Tibial artery (tissue), 4 donors: ENCODE measurements around the gene HES1.

ENCODE experiments used
- DNase-seq, 2 donors: peaks; one replicate each; pipeline ENCODE4 v3.0.0-alpha.2; 2019
- H3K27ac ChIP-seq, 2 donors: fragments of 200-600 bp; sonication (generic) in 1 of 2; 1 replicate in 1 of 2; 2 replicates in 1 of 2; pipeline ENCODE4 v1.5.1; 2018 to 2019; ENCODE audit warnings: mild to moderate bottlenecking in 1 of 2
- H3K27me3 ChIP-seq, 2 donors: fragments of 200-600 bp; sonication (generic) in 1 of 2; one replicate each; pipeline versions ENCODE4 v1.5.1 to v1.6.0; 2016 to 2019
- H3K36me3 ChIP-seq, 3 donors: fragments of 200-600 bp; sonication (generic) in 2 of 3; one replicate each; pipeline ENCODE4 v1.5.1; 2016 to 2019; ENCODE audit warnings: mild to moderate bottlenecking in 2 of 3
- H3K4me1 ChIP-seq, 4 donors: fragments of 200-600 bp; sonication (generic) in 2 of 4; 1 replicate in 3 of 4; 2 replicates in 1 of 4; pipeline ENCODE4 v1.5.1; 2016 to 2019
- H3K4me3 ChIP-seq, 2 donors: fragments of 200-600 bp; sonication (generic) in 1 of 2; 1 replicate in 1 of 2; 2 replicates in 1 of 2; pipeline ENCODE4 v1.5.1; 2018 to 2019; ENCODE audit warnings: mild to moderate bottlenecking in 2 of 2
- H3K9me3 ChIP-seq, 3 donors: fragments of 200-600 bp; sonication (generic) in 1 of 3; one replicate each; pipeline ENCODE4 v1.5.1; 2016 to 2019
- intact Hi-C: fragments of 100-400 bp; cut with DNase I; formaldehyde crosslinking; loops from one replicate; pipeline ENCODE4 v1.15.0; 2023; ENCODE audit warnings: low total_unique reads
- TF ChIP-seq, protein P1 (sequence below), 2 experiments: fragments of 200-600 bp in 1 of 2; fragments of 450-650 bp in 1 of 2; IDR thresholded peaks; one replicate each; pipeline ENCODE4 v1.5.1; 2017 to 2019; ENCODE audit warnings: antibody characterized with exemption in 2 of 2, mild to moderate bottlenecking in 1 of 2, moderate library complexity in 1 of 2

Gene HES1

DNA sequence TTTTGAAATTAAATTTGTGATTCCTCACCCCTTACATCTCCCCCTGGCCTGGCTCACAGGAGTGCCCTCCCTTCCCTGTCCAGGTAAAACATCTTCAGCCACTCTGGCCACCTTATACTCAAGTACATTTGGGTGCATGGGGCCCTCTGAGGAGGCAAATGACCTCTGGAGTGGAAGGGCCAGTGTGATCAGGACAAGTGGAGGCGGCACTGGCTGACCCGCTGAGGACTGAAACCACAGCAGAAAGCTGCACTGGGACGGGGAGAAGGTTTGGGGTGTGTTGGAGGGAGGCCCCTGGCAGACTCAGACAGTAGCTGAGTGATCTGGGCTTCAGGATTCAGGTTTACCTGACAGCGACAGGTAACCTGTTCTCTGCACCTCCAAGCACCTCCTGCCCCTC is 24.2 kb downstream of the HES1 start:
- no peaks in the 10 kb centered on the region for H3K36me3 ChIP-seq
- no peak overlapping the region for H3K27ac ChIP-seq
- peaks cover 0 to 53% of the 10 kb centered on the region in 2 donors for H3K27me3 ChIP-seq
- no peak overlapping the region for H3K4me3 ChIP-seq
- no peak for DNase-seq
- TF ChIP-seq, protein P1, sequence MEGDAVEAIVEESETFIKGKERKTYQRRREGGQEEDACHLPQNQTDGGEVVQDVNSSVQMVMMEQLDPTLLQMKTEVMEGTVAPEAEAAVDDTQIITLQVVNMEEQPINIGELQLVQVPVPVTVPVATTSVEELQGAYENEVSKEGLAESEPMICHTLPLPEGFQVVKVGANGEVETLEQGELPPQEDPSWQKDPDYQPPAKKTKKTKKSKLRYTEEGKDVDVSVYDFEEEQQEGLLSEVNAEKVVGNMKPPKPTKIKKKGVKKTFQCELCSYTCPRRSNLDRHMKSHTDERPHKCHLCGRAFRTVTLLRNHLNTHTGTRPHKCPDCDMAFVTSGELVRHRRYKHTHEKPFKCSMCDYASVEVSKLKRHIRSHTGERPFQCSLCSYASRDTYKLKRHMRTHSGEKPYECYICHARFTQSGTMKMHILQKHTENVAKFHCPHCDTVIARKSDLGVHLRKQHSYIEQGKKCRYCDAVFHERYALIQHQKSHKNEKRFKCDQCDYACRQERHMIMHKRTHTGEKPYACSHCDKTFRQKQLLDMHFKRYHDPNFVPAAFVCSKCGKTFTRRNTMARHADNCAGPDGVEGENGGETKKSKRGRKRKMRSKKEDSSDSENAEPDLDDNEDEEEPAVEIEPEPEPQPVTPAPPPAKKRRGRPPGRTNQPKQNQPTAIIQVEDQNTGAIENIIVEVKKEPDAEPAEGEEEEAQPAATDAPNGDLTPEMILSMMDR (IDR thresholded peaks at IDR 0.05) = no peak
- intact Hi-C loops = no loop called here
- no peaks in the 10 kb centered on the region for H3K9me3 ChIP-seq
- peaks cover 0 to 13% (median 0%) of the 10 kb centered on the region in 4 donors for H3K4me1 ChIP-seq

DNA sequence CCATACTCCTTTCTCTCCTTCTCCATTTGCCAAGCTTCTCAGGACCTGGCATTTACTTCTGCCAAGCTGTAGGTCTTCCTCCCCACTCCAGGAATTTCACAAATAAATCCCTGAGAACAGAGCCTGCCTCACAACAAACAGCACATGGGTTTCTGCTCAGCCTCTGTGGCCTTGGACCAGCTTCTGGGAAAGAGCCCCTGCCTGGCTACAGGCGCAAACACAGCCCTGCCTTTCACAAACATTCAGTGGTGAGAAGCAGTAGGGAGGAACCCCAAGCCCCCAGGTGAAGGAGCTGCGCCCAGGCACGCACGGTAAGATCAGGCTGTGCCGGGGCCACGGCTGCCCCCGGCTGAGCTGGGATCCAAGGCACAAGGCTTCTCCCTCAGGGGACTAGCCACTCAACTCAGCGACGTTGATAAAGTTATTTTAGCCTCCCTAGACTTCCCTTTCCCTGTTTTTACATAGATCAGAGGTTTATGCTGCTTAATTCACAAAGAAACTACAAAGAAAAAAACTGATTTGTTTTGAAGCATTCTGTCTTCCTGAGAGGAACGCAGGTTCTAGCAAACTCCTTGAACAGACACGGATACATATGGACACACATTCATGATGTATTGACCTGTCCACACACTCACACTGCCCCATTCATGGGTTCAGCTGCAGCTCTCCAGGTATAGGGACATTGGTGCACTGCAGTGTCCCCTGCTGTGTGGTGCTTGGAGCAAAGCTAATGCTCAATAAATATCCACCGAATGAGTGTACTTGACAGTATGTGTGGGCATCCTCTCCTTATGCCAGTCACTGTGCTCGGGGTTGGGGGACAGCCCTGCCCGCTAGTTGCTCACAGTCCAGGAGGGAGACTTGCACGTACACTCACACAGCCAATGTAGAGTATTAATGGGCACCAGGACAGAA is 25.4 kb downstream of the HES1 start:
- TF ChIP-seq, protein P1 (IDR thresholded peaks at IDR 0.05) = no peak
- no peak overlapping the region for H3K27ac ChIP-seq
- peaks cover 0 to 13% (median 0%) of the 10 kb centered on the region in 4 donors for H3K4me1 ChIP-seq
- H3K36me3 ChIP-seq = no peaks in the 10 kb centered on the region
- no peak for DNase-seq
- no peak overlapping the region for H3K4me3 ChIP-seq
- H3K27me3 ChIP-seq = peaks cover 0 to 60% of the 10 kb centered on the region in 2 donors
- no peaks in the 10 kb centered on the region for H3K9me3 ChIP-seq
- intact Hi-C loops = no loop called here

DNA sequence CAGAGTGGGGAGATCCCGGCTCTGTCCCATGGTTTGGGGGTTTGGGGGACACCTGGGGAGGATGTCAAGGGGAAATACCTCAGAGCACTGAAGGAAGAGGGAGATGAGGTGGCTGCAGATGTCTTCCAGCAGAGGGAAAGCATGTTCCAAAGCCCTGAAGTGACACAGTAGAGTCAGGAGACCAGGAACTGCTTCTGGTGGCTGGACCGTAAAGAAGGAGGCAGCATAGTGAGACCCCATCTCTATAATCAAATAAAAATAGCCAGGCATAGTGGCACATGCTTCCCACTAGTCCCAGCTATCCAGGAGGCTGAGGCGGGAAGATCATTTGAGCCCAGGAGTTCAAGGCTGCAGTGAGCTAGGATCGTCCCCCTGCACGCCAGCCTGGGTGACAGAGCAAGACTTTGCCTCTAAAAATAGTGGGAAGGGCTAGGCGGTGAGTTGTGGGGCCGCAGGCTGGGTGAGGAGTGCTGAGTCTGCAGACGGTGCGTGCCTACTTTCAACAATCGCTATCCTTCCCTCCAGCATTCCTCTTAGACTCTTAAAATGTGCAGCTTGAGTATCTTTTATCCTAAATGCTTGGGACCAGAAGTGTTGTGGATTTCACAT is 26.2 kb downstream of the HES1 start:
- TF ChIP-seq, protein P1 (IDR thresholded peaks at IDR 0.05) = no peak
- peaks cover 0 to 15% (median 6%) of the 10 kb centered on the region in 4 donors for H3K4me1 ChIP-seq
- H3K27ac ChIP-seq = no peak overlapping the region
- no peaks in the 10 kb centered on the region for H3K9me3 ChIP-seq
- H3K27me3 ChIP-seq = peaks cover 0 to 67% of the 10 kb centered on the region in 2 donors
- no peak overlapping the region for H3K4me3 ChIP-seq
- H3K36me3 ChIP-seq = no peaks in the 10 kb centered on the region
- DNase-seq = no peak
- intact Hi-C loops = no loop called here

DNA sequence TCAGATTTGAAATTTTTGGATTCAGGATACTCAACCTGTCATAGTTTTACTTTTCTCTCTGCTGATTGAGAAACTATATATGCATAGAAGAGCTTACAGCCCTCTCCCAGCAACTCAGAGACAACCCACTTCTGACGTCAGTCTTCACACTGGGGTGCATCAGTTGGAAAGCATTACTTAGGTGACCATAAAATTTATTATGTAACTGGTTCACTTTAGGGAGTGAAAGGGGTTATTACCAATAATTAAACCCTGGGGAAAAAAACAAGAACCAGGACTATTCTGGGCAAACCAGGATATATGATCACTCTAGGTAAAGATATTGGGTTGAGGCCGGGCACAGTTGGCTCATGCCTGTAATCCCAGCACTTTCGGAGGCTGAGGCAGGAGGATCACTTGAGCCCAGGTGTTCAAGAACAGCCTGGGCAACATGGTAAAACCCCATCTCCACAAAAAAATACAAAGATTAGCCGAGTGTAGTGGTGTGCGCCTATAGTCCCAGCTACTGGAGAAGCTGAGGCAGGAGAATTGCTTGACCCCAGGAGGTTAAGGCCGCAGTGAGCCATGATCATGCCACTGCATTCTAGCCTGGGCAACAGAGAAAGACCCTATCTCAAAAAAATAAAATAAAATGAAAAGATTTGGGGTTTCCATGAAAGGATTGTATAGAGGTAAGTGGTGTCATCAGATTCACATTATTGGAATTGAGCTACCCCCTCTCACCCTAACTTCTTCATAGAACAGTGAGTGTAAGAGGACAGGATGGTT is 27.1 kb downstream of the HES1 start:
- Histone ChIP-seq H3K4me3 (no peak overlapping the region), H3K27ac (no peak overlapping the region), H3K27me3 (peaks cover 0 to 70% of the 10 kb centered on the region in 2 donors), H3K9me3 (no peaks in the 10 kb centered on the region), H3K36me3 (no peaks in the 10 kb centered on the region), H3K4me1 (peaks cover 0 to 15% (median 6%) of the 10 kb centered on the region in 4 donors)
- DNase-seq = no peak
- intact Hi-C loops = no loop called here
- TF ChIP-seq, protein P1 (IDR thresholded peaks at IDR 0.05) = no peak

DNA sequence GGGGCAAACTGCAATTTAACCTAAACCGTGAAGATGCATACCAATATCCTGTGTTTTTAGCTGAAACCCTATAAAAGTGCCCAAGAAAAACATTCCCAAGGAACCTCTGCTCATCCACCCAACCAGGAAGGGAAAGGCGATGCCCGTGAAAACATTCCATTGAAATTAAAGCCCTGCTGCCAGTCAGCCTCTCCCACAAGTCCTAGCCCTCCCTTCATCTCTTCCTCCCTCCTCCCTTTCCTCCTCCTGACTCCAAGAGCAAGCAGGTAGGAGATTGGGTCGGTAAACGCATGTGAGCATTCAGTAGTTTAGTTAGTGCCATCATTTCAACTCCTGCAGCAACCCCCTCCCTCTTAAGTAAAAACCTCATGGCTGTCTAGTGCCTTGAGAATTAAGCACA is 27.7 kb downstream of the HES1 start:
- H3K27ac ChIP-seq = no peak overlapping the region
- no peak overlapping the region for H3K4me3 ChIP-seq
- no peak for DNase-seq
- H3K4me1 ChIP-seq = peaks cover 0 to 15% (median 6%) of the 10 kb centered on the region in 4 donors
- H3K27me3 ChIP-seq = peaks cover 0 to 76% of the 10 kb centered on the region in 2 donors
- TF ChIP-seq, protein P1 (IDR thresholded peaks at IDR 0.05) = no peak
- H3K36me3 ChIP-seq = no peaks in the 10 kb centered on the region
- no peaks in the 10 kb centered on the region for H3K9me3 ChIP-seq
- intact Hi-C loops = no loop called here
